Measurements from ENCODE around the gene LATS1. TPM values are rescaled to one million over a fixed set of nuclear protein-coding genes. Genes with fewer than 3 reads are reported as not detected.

The LATS1 gene
- total and polyA plus RNA-seq, 2 of the 8 experiments (the other 6 are each of a cell fraction or from before 2014, with no cell fraction given), result 8.9 to 21.7 TPM

- Histone ChIP-seq H3K4me2 (ENCODE audit: insufficient read depth in 1 of 2, low read depth in 2 of 2, low read length in 2 of 2) (no peak overlapping the region), H3K4me1 (replicated peaks in 1 of 4; ENCODE audit: control insufficient read depth in 3 of 4, insufficient read depth in 4 of 4, low read length in 3 of 4) (no peaks in the 10 kb centered on the region; a peak in 1 of 7 replicates), H3K56ac (replicated peaks; ENCODE audit: insufficient read length, low read depth, low read length) (no peak overlapping the region), H2AK5ac (ENCODE audit: low read depth, low read length) (no peak overlapping the region), H2BK12ac (ENCODE audit: low read depth, low read length) (no peak overlapping the region), H3K4ac (replicated peaks; ENCODE audit: insufficient read length, low read depth, low read length) (no peak overlapping the region), H4K8ac (ENCODE audit: extremely low read depth, insufficient read depth, low read length) (no peak overlapping the region), H2AFZ (ENCODE audit: low read length) (no peak overlapping the region), H3K79me2 (ENCODE audit: control insufficient read depth in 1 of 2, insufficient read depth in 2 of 2, low read length in 2 of 2) (peaks cover 0 to 11% of the 10 kb centered on the region in 2 experiments; a peak in 1 of 4 replicates), H3K23ac (ENCODE audit: insufficient read length) (no peak overlapping the region), H3K14ac (ENCODE audit: insufficient read length) (no peak overlapping the region), H2BK5ac (ENCODE audit: low read depth, low read length) (no peak overlapping the region), H2BK120ac (replicated peaks; ENCODE audit: low read depth, low read length) (no peak overlapping the region), H4K5ac (ENCODE audit: insufficient read length, low read depth, low read length) (no peak overlapping the region), H3K27ac (ENCODE audit: low read depth, low read length) (no peak overlapping the region), H3K9ac (replicated peaks in 1 of 4; ENCODE audit: extremely low read depth in 1 of 4, low read depth in 3 of 4, low read length in 3 of 4) (no peak overlapping the region), H3K9me3 (ENCODE audit: insufficient read depth in 2 of 2, low read depth in 1 of 2, low read length in 1 of 2) (no peaks in the 10 kb centered on the region), H3K4me3 (ENCODE audit: extremely low read depth in 1 of 4, insufficient read depth in 2 of 4, low read depth in 3 of 4, low read length in 4 of 4) (no peak overlapping the region), H3K23me2 (ENCODE audit: low read depth, low read length) (no peaks in the 10 kb centered on the region), H3K36me3 (ENCODE audit: control insufficient read depth in 2 of 4, insufficient read depth in 4 of 4, low read length in 3 of 4) (peaks cover 0 to 26% (median 16%) of the 10 kb centered on the region in 4 experiments; a peak in 7 of 8 replicates), H4K91ac (replicated peaks; ENCODE audit: insufficient read length, low read length) (no peak overlapping the region), H4K20me1 (replicated peaks in 1 of 2; ENCODE audit: control insufficient read depth in 1 of 2, insufficient read depth in 2 of 2, low read length in 2 of 2) (peaks cover 0 to 7% of the 10 kb centered on the region in 2 experiments), H3K27me3 (replicated peaks in 1 of 4; ENCODE audit: control insufficient read depth in 3 of 4, extremely low read depth in 1 of 4, insufficient read depth in 3 of 4, low read length in 3 of 4) (no peaks in the 10 kb centered on the region), H3K79me1 (ENCODE audit: low read depth, low read length) (no peaks in the 10 kb centered on the region; the same call in 1 of the 2 replicates), H2BK20ac (ENCODE audit: low read length) (no peak overlapping the region), H3K18ac (ENCODE audit: extremely low read depth, low read length) (no peak overlapping the region), H2BK15ac (ENCODE audit: low read length) (no peak overlapping the region)
- DNase-seq (ENCODE audit: low read depth in 1 of 2, low spot score in 2 of 2) (no peak), FAIRE-seq (no peak)
- WGBS, 2 experiments (ENCODE audit: extremely low coverage in 1 of 2, insufficient coverage in 1 of 2, insufficient read length in 1 of 2, insufficient replicate concordance in 2 of 2, low coverage in 1 of 2, low lambda C conversion rate in 2 of 2, missing lambda C conversion rate in 1 of 2), result 95% methylated on average over 7 of the region's 7 CpGs; no CpG with 5 or more reads in 1 of the 2 experiments
- ChIA-PET CTCF (ENCODE audit: partially characterized antibody) (interaction anchor here (0.7 to 1.7 kb wide), 3 partner anchors 13 to 678 kb away, joined by 3 read pairs; no protein-coding TSS in a partner anchor), POLR2A (ENCODE audit: partially characterized antibody) (interaction anchor here (0.7 to 1.5 kb wide), 5 partner anchors 9 to 135 kb away, joined by 3 to 5 read pairs (median 3); no protein-coding TSS in a partner anchor)
Measured at GRCh38 chr6:149686230-149686629, 31.7 kb downstream of the LATS1 start.

Measured in H1 (cell line).